ENCODE results near the gene IPMK.

Gene IPMK

GRCh38 chr10:58267713-58268453 lies at the start of gene IPMK:
Gene IPMK (minus strand): TSS chr10:58267894. CDS start chr10:58267611, 283 bp downstream.
- no peak for TF ChIP-seq CTCF (IDR thresholded peaks at IDR 0.05)

GRCh38 chr10:58316874-58317273 lies 49.2 kb upstream of the IPMK start:
- TF ChIP-seq CTCF (IDR thresholded peaks at IDR 0.05), result no peak

GRCh38 chr10:58311026-58311425 lies 43.3 kb upstream of the IPMK start:
- TF ChIP-seq CTCF (IDR thresholded peaks at IDR 0.05), result no peak

DNA sequence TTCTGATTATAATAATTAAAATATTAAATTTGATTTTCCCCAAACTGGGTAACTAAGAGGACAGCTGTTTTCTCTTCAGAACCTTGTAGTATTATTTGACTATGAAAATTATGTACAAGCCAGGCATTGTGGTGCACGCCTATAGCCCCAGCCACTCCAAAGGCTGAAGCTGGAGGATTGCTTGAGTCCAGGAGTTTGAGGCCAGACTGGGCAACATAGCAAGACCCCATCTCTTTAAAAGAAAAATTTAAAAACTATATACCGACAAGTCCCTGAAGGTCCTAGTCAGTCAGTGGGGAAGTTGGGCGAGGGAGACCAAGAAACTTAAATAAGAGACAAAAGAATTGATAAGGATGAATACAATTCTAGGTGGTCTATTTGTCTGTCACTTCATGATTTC lies 40.0 kb upstream of the IPMK start:
- TF ChIP-seq CTCF (IDR thresholded peaks at IDR 0.05), result no peak

DNA sequence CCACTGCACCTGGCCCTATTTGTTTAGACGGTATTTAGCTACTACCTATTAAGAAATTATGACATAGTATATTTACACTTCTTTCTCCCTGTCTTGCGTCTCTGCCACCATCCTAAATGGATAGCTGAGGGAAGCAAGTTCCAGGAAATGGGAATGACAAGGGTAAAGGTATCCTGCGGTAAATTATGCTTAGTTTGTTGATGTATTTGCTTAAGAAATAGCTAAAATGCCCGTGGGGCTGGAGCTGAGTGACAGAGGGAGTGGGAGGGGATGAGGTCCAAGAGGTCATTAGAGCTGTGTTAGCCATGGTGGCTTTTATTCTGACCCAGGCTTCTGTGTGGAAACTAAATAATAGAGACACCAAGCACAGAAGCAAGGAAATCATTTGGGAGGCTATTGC lies 38.1 kb upstream of the IPMK start:
- TF ChIP-seq CTCF (IDR thresholded peaks at IDR 0.05), result no peak

DNA sequence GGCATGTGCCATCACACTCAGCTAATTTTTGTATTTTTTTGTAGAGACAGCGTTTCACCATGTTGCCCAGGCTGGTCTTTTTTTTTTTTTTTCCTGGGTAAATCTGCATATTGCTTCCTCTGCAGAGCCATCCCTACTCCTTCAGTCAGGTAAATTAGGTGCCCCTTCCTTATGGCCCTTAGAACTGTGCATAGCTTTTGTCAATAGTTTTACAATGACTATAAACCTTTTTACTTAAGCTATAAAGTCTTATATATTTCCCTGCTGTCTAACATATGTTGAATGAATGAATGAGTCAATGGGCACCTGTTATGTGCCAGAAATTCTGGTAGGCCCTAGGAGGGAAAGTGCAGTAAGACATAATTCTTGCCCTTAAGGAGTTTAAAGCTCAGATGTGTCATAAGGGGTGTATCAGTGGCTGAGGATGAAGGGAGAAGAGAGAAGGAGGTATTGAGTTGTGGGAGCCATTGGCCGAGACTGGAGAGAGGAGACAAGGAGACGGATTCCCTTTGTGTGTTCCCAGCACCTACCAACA lies 36.5 kb upstream of the IPMK start:
- TF ChIP-seq CTCF (IDR thresholded peaks at IDR 0.05), result no peak

DNA sequence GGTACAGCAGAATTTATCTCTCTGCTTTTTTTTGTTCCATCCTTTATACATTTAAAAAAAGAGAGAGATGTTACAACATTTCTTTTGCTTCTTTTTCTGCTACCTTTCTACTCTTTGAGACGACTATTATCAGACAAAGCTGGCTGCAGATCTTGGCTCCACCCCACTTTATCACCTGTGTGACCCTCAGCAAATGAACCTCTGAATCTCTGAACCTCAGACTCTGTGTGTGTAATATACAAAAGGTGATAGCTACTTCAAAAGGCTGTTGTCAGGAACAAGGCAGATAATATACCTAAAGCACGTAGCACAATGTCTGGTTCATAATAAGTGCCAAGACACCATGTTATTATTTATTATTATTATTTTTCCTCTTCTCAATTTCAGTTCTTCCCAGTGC lies 34.6 kb upstream of the IPMK start:
- no peak for TF ChIP-seq CTCF (IDR thresholded peaks at IDR 0.05)

Data from LNCAP (cell line).